NT2/D1 (cell line): ENCODE results near the gene PGLYRP2.

Experiments
- SUZ12 ChIP-seq: IDR thresholded peaks from 2 replicates; pipeline ENCODE4 v1.6.1; 2011; ENCODE audit not compliant: insufficient read length, insufficient read depth; ENCODE audit errors: extremely low read depth
- YY1 ChIP-seq: IDR thresholded peaks from 2 replicates; pipeline ENCODE4 v1.6.1; 2011; ENCODE audit not compliant: insufficient read length, insufficient read depth

DNA sequence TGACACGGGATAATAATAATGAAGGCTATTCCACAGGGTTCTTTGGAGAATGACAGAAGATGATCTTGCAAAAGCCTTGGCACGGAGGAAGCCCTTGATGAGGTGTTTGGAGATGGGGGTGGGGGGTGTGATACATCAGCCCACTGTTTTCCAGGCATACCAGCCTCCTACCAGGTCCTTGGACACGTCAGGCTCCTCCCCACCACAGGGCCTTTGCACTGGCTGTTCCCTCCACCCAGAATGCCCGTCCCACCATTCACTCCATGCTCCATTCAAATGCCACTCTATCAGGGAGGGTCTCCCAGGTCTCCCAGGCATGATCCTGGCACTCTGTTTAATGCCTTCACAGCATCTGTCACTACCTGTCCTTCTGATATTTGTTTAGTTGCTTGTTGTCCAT is 32.2 kb downstream of the PGLYRP2 start:
- TF ChIP-seq YY1, result no peak
- no peak for TF ChIP-seq SUZ12
